IMR-90 (cell line): ENCODE data around the gene ZFYVE21. TPM values are rescaled to one million over a fixed set of nuclear protein-coding genes. Genes with fewer than 3 reads are reported as not detected.

ENCODE experiments used
- ATAC-seq: fragments of 200-7000 bp; cut with Tn5 transposase; 2 replicates; pipeline ENCODE4 v1.9.1; 2020; ENCODE audit warnings: low read depth, mild to moderate bottlenecking, moderate library complexity
- BruUV-seq: library from RNA; stranded (reverse); fragments of 400-500 nt; replicated peaks from 2 replicates; lab custom pipeline; 2021; lab: Mats Ljungman, UMichigan
- CTCF ChIA-PET: fragments of 300-600 bp; formaldehyde crosslinking; extraction: SDS; loops from one replicate; lab custom pipeline; 2021; ENCODE audit warnings: antibody characterized with exemption; lab: Yijun Ruan, JAX
- POLR2A ChIA-PET: fragments of 300-600 bp; sonication (Branson Sonifier 250); formaldehyde crosslinking; loops from one replicate; lab custom pipeline; 2022; ENCODE audit warnings: antibody characterized with exemption; ENCODE audit not compliant: unreplicated experiment; lab: Charles Lee
- DNase-seq: peaks from one replicate; pipeline ENCODE4 v3.0.0; 2013
- H2AFZ ChIP-seq: replicated peaks from 2 replicates; pipeline ENCODE3; 2013; ENCODE audit warnings: low read length, mild to moderate bottlenecking; ENCODE audit not compliant: poor library complexity
- H2AK5ac ChIP-seq: 2 replicates; pipeline ENCODE4 v1.6.1; 2013; ENCODE audit warnings: low read depth, low read length, inconsistent platforms
- H2AK9ac ChIP-seq: replicated peaks from 2 replicates; pipeline ENCODE3; 2013; ENCODE audit warnings: mild to moderate bottlenecking, low read depth, low read length, moderate library complexity; ENCODE audit not compliant: poor library complexity
- H2BK120ac ChIP-seq: 2 replicates; pipeline ENCODE4 v1.6.1; 2013; ENCODE audit warnings: low read depth, low read length, inconsistent platforms
- H2BK15ac ChIP-seq: 3 replicates; pipeline ENCODE4 v1.6.1; 2013; ENCODE audit warnings: low read depth, low read length, inconsistent platforms
- H2BK20ac ChIP-seq: 2 replicates; pipeline ENCODE4 v1.6.1; 2013; ENCODE audit warnings: low read depth, mild to moderate bottlenecking, inconsistent platforms, low read length, moderate library complexity
- H2BK5ac ChIP-seq: 2 replicates; pipeline ENCODE4 v1.6.1; 2013; ENCODE audit warnings: mild to moderate bottlenecking, low read depth, low read length, inconsistent platforms; ENCODE audit not compliant: poor library complexity, severe bottlenecking
- H3K14ac ChIP-seq: replicated peaks from 2 replicates; pipeline ENCODE4 v1.6.1; 2013; ENCODE audit warnings: low read depth, low read length, inconsistent platforms
- H3K18ac ChIP-seq: 2 replicates; pipeline ENCODE4 v1.6.1; 2013; ENCODE audit warnings: low read depth, low read length, control low read depth
- H3K23ac ChIP-seq: 2 replicates; pipeline ENCODE4 v1.6.1; 2013; ENCODE audit warnings: low read depth, low read length, inconsistent platforms
- H3K27ac ChIP-seq: 2 replicates; pipeline ENCODE4 v1.5.1; 2013; ENCODE audit warnings: mild to moderate bottlenecking, control low read depth, low read length; ENCODE audit not compliant: insufficient read depth
- H3K27me3 ChIP-seq: 2 replicates; pipeline ENCODE4 v1.6.1; 2013; ENCODE audit warnings: low read length; ENCODE audit not compliant: control insufficient read depth, insufficient read depth
- H3K36me3 ChIP-seq: 2 replicates; pipeline ENCODE4 v1.6.1; 2013; ENCODE audit warnings: low read length, mixed read lengths; ENCODE audit not compliant: control insufficient read depth, insufficient read depth
- H3K4ac ChIP-seq: 2 replicates; pipeline ENCODE4 v1.6.1; 2013; ENCODE audit warnings: low read depth, low read length, inconsistent platforms
- H3K4me1 ChIP-seq: 2 replicates; pipeline ENCODE4 v1.6.1; 2013; ENCODE audit warnings: low read length, mixed read lengths; ENCODE audit not compliant: control insufficient read depth, insufficient read depth
- H3K4me2 ChIP-seq: 2 replicates; pipeline ENCODE4 v1.6.1; 2013; ENCODE audit warnings: low read depth, mild to moderate bottlenecking, control low read depth, low read length, moderate library complexity
- H3K4me3 ChIP-seq: 2 replicates; pipeline ENCODE4 v1.5.1; 2013; ENCODE audit warnings: low read depth, mild to moderate bottlenecking, control low read depth, low read length, moderate library complexity; ENCODE audit not compliant: insufficient read depth
- H3K56ac ChIP-seq: 2 replicates; pipeline ENCODE4 v1.6.1; 2013; ENCODE audit warnings: low read length, inconsistent platforms; ENCODE audit not compliant: insufficient read depth; ENCODE audit errors: extremely low read depth
- H3K79me1 ChIP-seq, 2 experiments: 2 replicates each; pipeline ENCODE4 v1.6.1; 2013; ENCODE audit warnings: low read length in 2 of 2, inconsistent platforms in 1 of 2, low read depth in 1 of 2
- H3K9ac ChIP-seq: 2 replicates; pipeline ENCODE4 v1.6.1; 2013; ENCODE audit warnings: low read depth, low read length, control low read depth
- H3K9me1 ChIP-seq: 2 replicates; pipeline ENCODE4 v1.6.1; 2013; ENCODE audit warnings: low read length, inconsistent platforms; ENCODE audit not compliant: insufficient read depth
- H3K9me3 ChIP-seq: 2 replicates; pipeline ENCODE4 v1.6.1; 2013; ENCODE audit warnings: low read length; ENCODE audit not compliant: control insufficient read depth, insufficient read depth
- H4K20me1 ChIP-seq: 2 replicates; pipeline ENCODE4 v1.6.1; 2013; ENCODE audit warnings: low read length, inconsistent platforms; ENCODE audit not compliant: insufficient read depth
- H4K5ac ChIP-seq: 2 replicates; pipeline ENCODE4 v1.6.1; 2013; ENCODE audit warnings: mild to moderate bottlenecking, low read depth, low read length, control low read depth
- H4K8ac ChIP-seq, 2 experiments: 2 replicates each; pipeline ENCODE4 v1.6.1; 2013; ENCODE audit warnings: low read depth in 2 of 2, low read length in 2 of 2, control low read depth in 1 of 2, inconsistent platforms in 1 of 2
- H4K91ac ChIP-seq: 2 replicates; pipeline ENCODE4 v1.6.1; 2013; ENCODE audit warnings: low read depth, low read length, inconsistent platforms; ENCODE audit not compliant: insufficient read depth
- BHLHE40 ChIP-seq: fragments of 150-350 bp; IDR thresholded peaks from 2 replicates; pipeline ENCODE4 v1.6.1; 2016; ENCODE audit warnings: mild to moderate bottlenecking, low read depth, low read length
- CEBPB ChIP-seq: IDR thresholded peaks from 2 replicates; pipeline ENCODE4 v1.6.1; 2012; ENCODE audit warnings: low read depth, low read length, improper control_type of control experiment
- CHD1 ChIP-seq: IDR thresholded peaks from 2 replicates; pipeline ENCODE4 v1.6.1; 2012; ENCODE audit warnings: low read depth, low read length, improper control_type of control experiment
- CTCF ChIP-seq: conservative IDR thresholded peaks from 2 replicates; pipeline ENCODE4 v1.5.1; 2012; ENCODE audit warnings: mild to moderate bottlenecking, low read depth, low read length, improper control_type of control experiment
- ELK1 ChIP-seq: fragments of 150-350 bp; IDR thresholded peaks from 2 replicates; pipeline ENCODE4 v1.6.1; 2016; ENCODE audit warnings: low read depth, mild to moderate bottlenecking, low read length, moderate library complexity, borderline replicate concordance
- FOS ChIP-seq: fragments of 150-350 bp; IDR thresholded peaks from 2 replicates; pipeline ENCODE4 v1.6.1; 2016; ENCODE audit warnings: low read depth, low read length
- NFE2L2 ChIP-seq: fragments of 150-350 bp; IDR thresholded peaks from 2 replicates; pipeline ENCODE4 v1.6.1; 2016; ENCODE audit warnings: low read depth, mild to moderate bottlenecking, low read length
- POLR2A ChIP-seq: IDR thresholded peaks from 2 replicates; pipeline ENCODE4 v1.6.1; 2012; ENCODE audit warnings: mild to moderate bottlenecking, low read depth, low read length
- RAD21 ChIP-seq: IDR thresholded peaks from 2 replicates; pipeline ENCODE4 v1.6.1; 2012; ENCODE audit warnings: low read length, improper control_type of control experiment
- RCOR1 ChIP-seq: IDR thresholded peaks from 2 replicates; pipeline ENCODE4 v1.6.1; 2012; ENCODE audit warnings: mild to moderate bottlenecking, low read length, improper control_type of control experiment; ENCODE audit not compliant: insufficient replicate concordance
- RFX5 ChIP-seq: IDR thresholded peaks from 2 replicates; pipeline ENCODE4 v1.8.0; 2012; ENCODE audit warnings: low read depth, mild to moderate bottlenecking, low read length, moderate library complexity
- SMC3 ChIP-seq: fragments of 150-350 bp; IDR thresholded peaks from 2 replicates; pipeline ENCODE4 v1.6.1; 2016; ENCODE audit warnings: low read depth, mild to moderate bottlenecking, antibody characterized with exemption, low read length, moderate library complexity
- USF2 ChIP-seq: fragments of 150-350 bp; IDR thresholded peaks from 2 replicates; pipeline ENCODE4 v1.6.1; 2017; ENCODE audit warnings: mild to moderate bottlenecking, antibody characterized with exemption, low read length, low read depth
- WGBS, 2 experiments: methylation state at CpG; one replicate each; pipeline versions ENCODE4 v1.1.5 to v1.1.7; 2013; ENCODE audit warnings: missing lambda C conversion rate in 2 of 2; ENCODE audit not compliant: insufficient read length in 1 of 2; ENCODE audit errors: extremely low coverage in 2 of 2; 5-methylcytosine and 5-hydroxymethylcytosine counted together
- dilution Hi-C: fragments of 300-500 bp; cut with HindIII; formaldehyde crosslinking; loops from one replicate; pipeline ENCODE4 v1.14.3; 2018; ENCODE audit warnings: low sequenced_read_pairs; ENCODE audit not compliant: unreplicated experiment
- in situ Hi-C: fragments of 300-500 bp; cut with MboI; formaldehyde crosslinking; loops from 3 replicates; pipeline ENCODE4 v1.14.3; 2019; ENCODE audit warnings: low sequenced_read_pairs, inconsistent platforms, mixed read lengths
- intact Hi-C: fragments of 100-400 bp; cut with micrococcal nuclease; formaldehyde crosslinking; loops from 2 replicates; pipeline ENCODE4 v1.10.0; 2022
- polyA plus RNA-seq, 3 experiments: library from polyadenylated mRNA; depleted of rRNA; stranded (reverse); fragments of >200 nt; gene quantifications; 2 replicates each; pipeline ENCODE4 v1.2.3, GENCODE V29; 2012; ENCODE audit warnings: low replicate concordance in 1 of 3
- total RNA-seq: library from RNA; depleted of rRNA; stranded (reverse); fragments of >200 nt; gene quantifications from 2 replicates; pipeline ENCODE4 v1.2.3, GENCODE V29; 2012

ZFYVE21 gene
- total and polyA plus RNA-seq, 2 of the 4 experiments (the other 2 are of a cell fraction), result 41.2 to 89.2 TPM

GRCh38 chr14:103703433-103704385 lies 11.9 kb upstream of the ZFYVE21 start:
- BruUV-seq, result no TSS peak
- Histone ChIP-seq H3K14ac (no peak overlapping the region), H4K20me1 (peaks cover 33% of the 10 kb centered on the region), H3K9me3 (no peaks in the 10 kb centered on the region), H3K56ac (no peak overlapping the region), H4K91ac (no peak overlapping the region), H2BK20ac (no peak overlapping the region), H2BK120ac (no peak overlapping the region), H2AFZ (no peak overlapping the region), H2BK5ac (no peak overlapping the region), H3K4me1 (no peaks in the 10 kb centered on the region), H2BK15ac (no peak overlapping the region), H3K27me3 (no peaks in the 10 kb centered on the region), H4K5ac (no peak overlapping the region), H2AK9ac (no peak overlapping the region), H3K79me1 (peaks cover 21 to 67% of the 10 kb centered on the region in 2 experiments; a peak in 2 of 4 replicates), H3K9me1 (no peaks in the 10 kb centered on the region), H3K4me3 (no peak overlapping the region), H3K18ac (no peak overlapping the region), H3K27ac (no peak overlapping the region), H3K23ac (no peak overlapping the region), H3K9ac (no peak overlapping the region), H2AK5ac (no peak overlapping the region), H3K4ac (no peak overlapping the region), H3K36me3 (peaks cover 72% of the 10 kb centered on the region), H3K4me2 (no peak overlapping the region), H4K8ac (no peak overlapping the region)
- intact Hi-C loops, result no loop called here
- DNase-seq (no peak), ATAC-seq (no peak)
- TF ChIP-seq FOS (no peak), CEBPB (no peak), CHD1 (no peak), USF2 (no peak), RCOR1 (no peak), NFE2L2 (no peak), POLR2A (no peak), CTCF (no peak), RFX5 (no peak), BHLHE40 (no peak), RAD21 (no peak), SMC3 (no peak), ELK1 (no peak)
- WGBS, 2 experiments, result 88% methylated on average over 9 of the region's 24 CpGs; no CpG with 5 or more reads in 1 of the 2 experiments
- dilution Hi-C loops, result no loop called here
- in situ Hi-C loops, result no loop called here
- POLR2A ChIA-PET, result interaction anchor here (0.6 kb wide), 1 partner anchor 288 kb away, joined by 4 read pairs; no protein-coding TSS in a partner anchor
- CTCF ChIA-PET, result no interaction called here
